DMS53 (cell line): Measurements from ENCODE around the gene STX5.

ENCODE experiments used
- DNase-seq: peaks from one replicate; lab custom pipeline; 2025; lab: John Stamatoyannopoulos, UW

The STX5 gene

GRCh38 chr11:62786318-62787004, 45.4 kb downstream of the STX5 start:
- DNase-seq: peak; percentile 93

DNA sequence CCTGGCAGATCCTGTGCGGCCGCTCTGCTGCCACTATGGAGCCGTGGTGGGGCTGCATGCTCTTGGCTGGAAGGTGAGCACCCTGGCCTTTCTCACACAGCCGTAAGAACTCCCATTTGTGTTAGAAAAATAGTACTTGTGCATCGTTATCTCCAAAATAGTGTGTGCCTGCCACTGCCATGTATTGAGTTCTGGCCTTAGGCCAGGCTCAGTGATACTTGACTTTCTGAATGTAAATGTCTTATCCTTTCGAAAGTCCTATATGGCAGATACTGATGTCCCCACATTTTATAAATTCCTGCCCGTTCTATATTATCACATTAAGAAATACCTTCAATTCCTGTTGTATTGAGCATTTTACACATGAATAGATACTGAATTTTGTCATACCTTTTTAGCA, 49.1 kb downstream of the STX5 start:
- DNase-seq: no peak

- peak; percentile 18 for DNase-seq
Observed at GRCh38 chr11:62778441-62778840, 53.4 kb downstream of the STX5 start.

- no peak for DNase-seq
Observed at GRCh38 chr11:62777389-62777788, 54.5 kb downstream of the STX5 start.

GRCh38 chr11:62775646-62776045, 56.2 kb downstream of the STX5 start:
- DNase-seq: no peak

DNA sequence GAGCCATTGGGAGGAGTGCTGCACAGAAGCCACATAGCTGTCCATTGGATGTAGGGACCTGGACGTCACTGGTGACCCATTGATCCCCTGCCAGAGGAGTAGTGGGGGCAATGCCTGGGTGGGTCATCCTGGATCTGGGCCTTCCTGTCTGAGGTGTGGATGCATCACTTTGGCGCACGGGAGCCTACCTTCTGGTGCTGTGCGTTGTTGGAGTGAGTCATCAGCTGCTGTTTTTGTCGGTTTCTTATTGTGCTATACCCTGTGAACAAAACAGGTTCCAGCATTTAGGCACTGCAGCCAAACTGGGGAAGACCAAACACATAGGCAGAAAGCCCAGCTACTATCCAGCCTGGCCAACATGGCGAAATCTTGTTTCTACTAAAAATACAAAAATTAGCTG, 57.4 kb downstream of the STX5 start:
- no peak for DNase-seq

GRCh38 chr11:62771144-62772021, 60.5 kb downstream of the STX5 start, which contains the start of gene TAF6L:
TSS of gene TAF6L (plus strand) at chr11:62771396. CDS start at chr11:62775784, 4,388 bp downstream.
- peak; percentile 99 for DNase-seq

GRCh38 chr11:62770778-62771143, 61.1 kb downstream of the STX5 start:
- DNase-seq: peak; percentile 85

- peak; percentile 46 for DNase-seq
Observed at GRCh38 chr11:62760867-62761227, 71.0 kb downstream of the STX5 start.

DNA sequence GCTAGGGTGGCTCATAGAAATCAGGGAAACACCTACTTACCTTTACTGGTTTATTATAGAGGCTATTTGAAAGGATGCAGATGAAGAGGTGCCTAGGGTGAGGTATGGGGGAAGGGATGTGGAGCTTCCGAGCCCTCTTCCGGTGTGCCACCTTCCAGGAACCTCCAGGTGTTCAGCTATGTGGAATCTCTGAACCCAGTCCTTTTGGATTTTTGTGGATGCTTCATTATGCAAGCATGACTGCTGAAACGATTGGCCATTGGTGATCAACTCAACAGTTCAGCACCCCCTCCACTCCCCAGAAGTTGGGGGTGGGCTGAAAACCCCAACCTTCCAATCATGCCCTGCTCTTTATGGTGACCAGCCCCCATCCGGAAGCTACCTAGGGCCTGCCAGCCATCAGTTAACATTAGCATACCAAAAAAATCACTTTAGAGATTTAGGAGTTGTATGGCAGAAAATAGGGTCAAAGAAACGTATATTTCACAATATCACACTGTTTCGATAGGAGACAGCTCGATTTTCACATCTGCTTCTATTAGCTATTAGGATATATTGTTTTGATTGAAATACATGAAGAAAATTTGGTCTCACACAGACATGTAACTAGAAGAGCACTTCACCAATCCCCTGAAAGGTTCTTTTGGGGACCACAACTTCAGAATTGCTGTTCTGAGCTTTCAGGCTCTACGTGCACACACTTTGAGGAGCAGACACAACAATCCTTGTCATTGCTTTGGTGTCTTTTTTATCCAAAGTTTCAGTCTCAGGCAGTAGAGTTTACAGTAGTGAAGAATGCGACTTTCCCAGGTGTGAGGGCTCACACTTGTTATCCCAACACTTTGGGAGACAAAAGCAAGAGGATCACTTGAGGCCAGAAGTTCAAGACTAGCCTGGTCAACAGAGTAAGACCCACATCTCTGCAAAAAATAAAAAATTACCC, 73.7 kb downstream of the STX5 start:
- no peak for DNase-seq
